Neural cell (in vitro differentiated cells): ENCODE results near the gene ZNF385D. TPM values are rescaled to one million over a fixed set of nuclear protein-coding genes. Genes with fewer than 3 reads are reported as not detected.

Source experiments
- H2AFZ ChIP-seq: fragments of 200-600, 300-800 bp; sonication (generic), shearing (Covaris generic); 2 replicates; pipeline ENCODE4 v1.6.0; 2014; ENCODE audit warnings: low read depth, mild to moderate bottlenecking, antibody characterized with exemption, low read length, moderate library complexity
- H3F3A ChIP-seq: fragments of 200-600 bp; shearing (Covaris generic); 2 replicates; pipeline ENCODE4 v1.6.1; 2016; ENCODE audit warnings: mild to moderate bottlenecking, moderate library complexity, mixed read lengths, antibody characterized with exemption, low read length; ENCODE audit not compliant: insufficient read depth, poor library complexity, severe bottlenecking
- H3K27ac ChIP-seq: fragments of 200-600, 300-800 bp; sonication (generic), shearing (Covaris generic); 2 replicates; pipeline ENCODE4 v1.5.1; 2014; ENCODE audit warnings: mild to moderate bottlenecking, low read length, moderate library complexity
- H3K27me3 ChIP-seq: fragments of 300-800, 200-600 bp; sonication (generic), shearing (Covaris generic); 2 replicates; pipeline ENCODE4 v1.6.0; 2014; ENCODE audit warnings: mild to moderate bottlenecking, low read depth, low read length, moderate library complexity; ENCODE audit not compliant: insufficient read depth
- H3K36me3 ChIP-seq: fragments of 300-800, 200-600 bp; sonication (generic), shearing (Covaris generic); 2 replicates; pipeline ENCODE4 v1.5.1; 2014; ENCODE audit warnings: mild to moderate bottlenecking, antibody characterized with exemption, low read length, moderate library complexity; ENCODE audit not compliant: insufficient read depth
- H3K4me2 ChIP-seq: fragments of 300-800, 200-600 bp; sonication (generic), shearing (Covaris generic); 2 replicates; pipeline ENCODE4 v1.6.0; 2014; ENCODE audit warnings: mild to moderate bottlenecking, low read length
- H3K4me3 ChIP-seq: fragments of 300-800, 200-600 bp; sonication (generic), shearing (Covaris generic); 2 replicates; pipeline ENCODE4 v1.5.1; 2014; ENCODE audit warnings: mild to moderate bottlenecking, low read length, moderate library complexity
- H3K79me2 ChIP-seq: fragments of 200-600 bp; shearing (Covaris generic); replicated peaks from 2 replicates; pipeline ENCODE4 v1.6.0; 2014; ENCODE audit warnings: mild to moderate bottlenecking, low read length, moderate library complexity; ENCODE audit not compliant: insufficient read depth
- H3K9ac ChIP-seq: fragments of 300-800, 200-600 bp; sonication (generic), shearing (Covaris generic); 2 replicates; pipeline ENCODE4 v1.6.1; 2016; ENCODE audit warnings: mild to moderate bottlenecking, low read length, mixed read lengths
- H3K9me2 ChIP-seq: fragments of 200-600 bp; shearing (Covaris generic); 2 replicates; pipeline ENCODE4 v1.6.1; 2016; ENCODE audit warnings: mild to moderate bottlenecking, low read length, mixed read lengths; ENCODE audit not compliant: insufficient read depth
- H3K9me3 ChIP-seq: fragments of 200-600, 300-800 bp; sonication (generic), shearing (Covaris generic); 2 replicates; pipeline ENCODE4 v1.6.1; 2016; ENCODE audit warnings: mild to moderate bottlenecking, mixed run types, low read length, moderate library complexity, mixed read lengths
- H4K20me1 ChIP-seq: fragments of 200-600 bp; shearing (Covaris generic); 2 replicates; pipeline ENCODE4 v1.6.1; 2016; ENCODE audit warnings: mild to moderate bottlenecking, mixed run types; ENCODE audit not compliant: insufficient read depth
- EP300 ChIP-seq: fragments of 450-650 bp; conservative IDR thresholded peaks from 2 replicates; pipeline ENCODE4 v1.6.1; 2014; ENCODE audit warnings: antibody characterized with exemption, mild to moderate bottlenecking, moderate library complexity; ENCODE audit not compliant: poor library complexity, severe bottlenecking
- EZH2 ChIP-seq: fragments of 200-600, 300-800 bp; shearing (Covaris generic), sonication (generic); IDR thresholded peaks from 2 replicates; pipeline ENCODE4 v1.6.1; 2014; ENCODE audit warnings: antibody characterized with exemption, low read length, borderline replicate concordance, mild to moderate bottlenecking; ENCODE audit not compliant: insufficient read depth, poor library complexity, severe bottlenecking
- MXI1 ChIP-seq: fragments of 450-650 bp; conservative IDR thresholded peaks from 2 replicates; pipeline ENCODE4 v1.6.1; 2014; ENCODE audit warnings: antibody characterized with exemption, mild to moderate bottlenecking; ENCODE audit not compliant: poor library complexity, severe bottlenecking
- POLR2AphosphoS5 ChIP-seq: IDR thresholded peaks from 2 replicates; pipeline ENCODE4 v1.6.1; 2012
- RAD21 ChIP-seq: fragments of 450-650 bp; conservative IDR thresholded peaks from 2 replicates; pipeline ENCODE4 v1.6.1; 2014; ENCODE audit warnings: antibody characterized with exemption, mild to moderate bottlenecking, moderate library complexity
- SMC3 ChIP-seq: fragments of 450-650 bp; conservative IDR thresholded peaks from 2 replicates; pipeline ENCODE4 v1.6.1; 2014; ENCODE audit warnings: antibody characterized with exemption, mild to moderate bottlenecking, moderate library complexity; ENCODE audit not compliant: poor library complexity
- TAF1 ChIP-seq: IDR thresholded peaks from 2 replicates; pipeline ENCODE4 v1.6.1; 2012; ENCODE audit warnings: low read depth
- polyA plus RNA-seq: library from polyadenylated mRNA; depleted of rRNA; stranded (reverse); fragments of >200 nt; gene quantifications from 2 replicates; pipeline ENCODE4 v1.2.3, GENCODE V29; 2014
- TF ChIP-seq, protein P1 (sequence below): IDR thresholded peaks from 2 replicates; pipeline ENCODE4 v1.6.1; 2012; ENCODE audit warnings: borderline replicate concordance
- TF ChIP-seq, protein P2 (sequence below): fragments of 450-650 bp; IDR thresholded peaks from 2 replicates; pipeline ENCODE4 v1.5.1; 2014; ENCODE audit warnings: antibody characterized with exemption, mild to moderate bottlenecking, moderate library complexity; ENCODE audit not compliant: poor library complexity, severe bottlenecking

ZNF385D gene
- polyA plus RNA-seq, 1 donor from 2014 or later: 3.4 TPM

DNA sequence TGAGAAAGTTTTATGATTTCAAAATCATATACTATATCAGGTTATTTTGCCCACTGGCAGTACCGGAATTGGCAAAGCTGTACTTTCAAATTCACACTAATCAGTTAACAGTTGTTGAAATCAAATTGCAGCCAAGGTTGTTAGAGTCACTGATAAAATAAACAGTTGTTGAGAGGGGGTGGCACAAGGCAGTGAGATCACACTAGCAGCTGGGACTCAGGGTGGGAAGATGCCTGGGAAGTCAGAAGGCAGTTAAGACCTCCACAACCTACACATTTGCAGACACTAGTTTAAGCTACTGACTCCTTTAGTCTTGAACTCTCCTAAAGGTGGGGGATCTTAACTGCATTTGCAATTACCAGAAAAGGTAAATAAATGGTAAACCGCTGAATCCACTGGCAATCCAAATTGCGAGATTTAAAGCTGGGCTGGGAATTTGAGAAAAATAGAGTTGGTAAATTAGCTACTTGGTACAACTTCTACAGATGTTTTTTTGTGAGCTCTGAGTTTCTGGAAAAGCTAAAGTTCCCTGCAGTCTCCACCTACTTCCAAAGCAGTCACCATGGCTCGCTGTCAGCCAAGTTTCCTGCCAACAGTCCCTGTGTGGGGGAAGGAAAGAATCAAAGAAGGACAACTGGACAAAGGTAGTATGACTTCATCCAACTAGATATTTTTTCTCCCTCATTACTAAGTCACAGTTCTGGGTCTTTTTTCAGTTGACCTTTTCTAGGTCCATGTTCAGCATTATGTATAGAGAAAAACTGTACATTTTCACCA is 105.7 kb downstream of the ZNF385D start:
- H3K36me3 ChIP-seq: no peaks in the 10 kb centered on the region
- no peaks in the 10 kb centered on the region for H3K9me3 ChIP-seq
- no peaks in the 10 kb centered on the region for H3F3A ChIP-seq
- no peak overlapping the region for H3K9ac ChIP-seq
- TF ChIP-seq, protein P1, sequence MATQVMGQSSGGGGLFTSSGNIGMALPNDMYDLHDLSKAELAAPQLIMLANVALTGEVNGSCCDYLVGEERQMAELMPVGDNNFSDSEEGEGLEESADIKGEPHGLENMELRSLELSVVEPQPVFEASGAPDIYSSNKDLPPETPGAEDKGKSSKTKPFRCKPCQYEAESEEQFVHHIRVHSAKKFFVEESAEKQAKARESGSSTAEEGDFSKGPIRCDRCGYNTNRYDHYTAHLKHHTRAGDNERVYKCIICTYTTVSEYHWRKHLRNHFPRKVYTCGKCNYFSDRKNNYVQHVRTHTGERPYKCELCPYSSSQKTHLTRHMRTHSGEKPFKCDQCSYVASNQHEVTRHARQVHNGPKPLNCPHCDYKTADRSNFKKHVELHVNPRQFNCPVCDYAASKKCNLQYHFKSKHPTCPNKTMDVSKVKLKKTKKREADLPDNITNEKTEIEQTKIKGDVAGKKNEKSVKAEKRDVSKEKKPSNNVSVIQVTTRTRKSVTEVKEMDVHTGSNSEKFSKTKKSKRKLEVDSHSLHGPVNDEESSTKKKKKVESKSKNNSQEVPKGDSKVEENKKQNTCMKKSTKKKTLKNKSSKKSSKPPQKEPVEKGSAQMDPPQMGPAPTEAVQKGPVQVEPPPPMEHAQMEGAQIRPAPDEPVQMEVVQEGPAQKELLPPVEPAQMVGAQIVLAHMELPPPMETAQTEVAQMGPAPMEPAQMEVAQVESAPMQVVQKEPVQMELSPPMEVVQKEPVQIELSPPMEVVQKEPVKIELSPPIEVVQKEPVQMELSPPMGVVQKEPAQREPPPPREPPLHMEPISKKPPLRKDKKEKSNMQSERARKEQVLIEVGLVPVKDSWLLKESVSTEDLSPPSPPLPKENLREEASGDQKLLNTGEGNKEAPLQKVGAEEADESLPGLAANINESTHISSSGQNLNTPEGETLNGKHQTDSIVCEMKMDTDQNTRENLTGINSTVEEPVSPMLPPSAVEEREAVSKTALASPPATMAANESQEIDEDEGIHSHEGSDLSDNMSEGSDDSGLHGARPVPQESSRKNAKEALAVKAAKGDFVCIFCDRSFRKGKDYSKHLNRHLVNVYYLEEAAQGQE: no peak
- TF ChIP-seq, protein P2, sequence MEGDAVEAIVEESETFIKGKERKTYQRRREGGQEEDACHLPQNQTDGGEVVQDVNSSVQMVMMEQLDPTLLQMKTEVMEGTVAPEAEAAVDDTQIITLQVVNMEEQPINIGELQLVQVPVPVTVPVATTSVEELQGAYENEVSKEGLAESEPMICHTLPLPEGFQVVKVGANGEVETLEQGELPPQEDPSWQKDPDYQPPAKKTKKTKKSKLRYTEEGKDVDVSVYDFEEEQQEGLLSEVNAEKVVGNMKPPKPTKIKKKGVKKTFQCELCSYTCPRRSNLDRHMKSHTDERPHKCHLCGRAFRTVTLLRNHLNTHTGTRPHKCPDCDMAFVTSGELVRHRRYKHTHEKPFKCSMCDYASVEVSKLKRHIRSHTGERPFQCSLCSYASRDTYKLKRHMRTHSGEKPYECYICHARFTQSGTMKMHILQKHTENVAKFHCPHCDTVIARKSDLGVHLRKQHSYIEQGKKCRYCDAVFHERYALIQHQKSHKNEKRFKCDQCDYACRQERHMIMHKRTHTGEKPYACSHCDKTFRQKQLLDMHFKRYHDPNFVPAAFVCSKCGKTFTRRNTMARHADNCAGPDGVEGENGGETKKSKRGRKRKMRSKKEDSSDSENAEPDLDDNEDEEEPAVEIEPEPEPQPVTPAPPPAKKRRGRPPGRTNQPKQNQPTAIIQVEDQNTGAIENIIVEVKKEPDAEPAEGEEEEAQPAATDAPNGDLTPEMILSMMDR: no peak
- TF ChIP-seq EP300 (no peak), RAD21 (no peak), EZH2 (no peak), POLR2AphosphoS5 (no peak), MXI1 (no peak), SMC3 (no peak), TAF1 (no peak)
- no peaks in the 10 kb centered on the region for H4K20me1 ChIP-seq
- H3K4me2 ChIP-seq: no peak overlapping the region
- H3K4me3 ChIP-seq: no peak overlapping the region
- no peaks in the 10 kb centered on the region for H3K9me2 ChIP-seq
- H3K27ac ChIP-seq: no peak overlapping the region
- no peaks in the 10 kb centered on the region for H3K27me3 ChIP-seq
- H2AFZ ChIP-seq: no peak overlapping the region
- no peaks in the 10 kb centered on the region for H3K79me2 ChIP-seq

DNA sequence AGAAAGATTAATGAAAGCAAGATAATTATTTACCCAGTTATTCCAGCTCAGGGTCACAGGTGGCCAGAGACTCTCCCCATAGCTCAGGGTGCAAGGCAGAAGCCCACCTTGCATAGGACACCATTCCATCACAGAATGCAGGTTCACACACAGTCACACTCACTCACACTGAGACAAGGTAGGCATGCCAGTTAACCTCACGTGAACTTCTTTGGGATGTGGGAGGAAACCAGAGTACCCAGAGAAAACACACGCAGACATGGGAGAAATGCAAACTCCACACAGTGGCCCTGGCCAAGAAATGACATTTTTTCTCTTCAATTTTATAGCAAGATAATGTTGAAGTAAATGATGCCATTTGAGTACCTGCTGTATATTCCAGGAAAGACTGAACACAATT is 106.7 kb downstream of the ZNF385D start:
- Histone ChIP-seq H3K4me3 (no peak overlapping the region), H3F3A (no peaks in the 10 kb centered on the region), H3K9ac (no peak overlapping the region), H3K79me2 (no peaks in the 10 kb centered on the region), H3K27me3 (no peaks in the 10 kb centered on the region), H3K4me2 (no peak overlapping the region), H3K9me3 (no peaks in the 10 kb centered on the region), H3K9me2 (no peaks in the 10 kb centered on the region), H2AFZ (no peak overlapping the region), H3K27ac (no peak overlapping the region), H3K36me3 (no peaks in the 10 kb centered on the region), H4K20me1 (no peaks in the 10 kb centered on the region)
- TF ChIP-seq, protein P1: no peak
- TF ChIP-seq EP300: no peak
- TF ChIP-seq, protein P2: no peak
- no peak for TF ChIP-seq RAD21
- TF ChIP-seq TAF1: no peak
- TF ChIP-seq SMC3: no peak
- no peak for TF ChIP-seq POLR2AphosphoS5
